LNCaP clone FGC (cell line): ENCODE measurements around the gene ADD3.

Source experiments
- DNase-seq: peaks from one replicate; pipeline ENCODE4 v3.0.0-alpha.2; 2011; ENCODE audit warnings: low read depth
- H3K4me3 ChIP-seq: 2 replicates; pipeline ENCODE4 v1.5.1; 2011; ENCODE audit warnings: mild to moderate bottlenecking, low read depth, low read length, control low read depth
- TF ChIP-seq, protein P1 (sequence below): IDR thresholded peaks from 2 replicates; pipeline ENCODE4 v1.5.1; 2012; ENCODE audit warnings: mild to moderate bottlenecking; ENCODE audit not compliant: control insufficient read depth, insufficient read depth; ENCODE audit errors: extremely low read depth

ADD3 gene

DNA sequence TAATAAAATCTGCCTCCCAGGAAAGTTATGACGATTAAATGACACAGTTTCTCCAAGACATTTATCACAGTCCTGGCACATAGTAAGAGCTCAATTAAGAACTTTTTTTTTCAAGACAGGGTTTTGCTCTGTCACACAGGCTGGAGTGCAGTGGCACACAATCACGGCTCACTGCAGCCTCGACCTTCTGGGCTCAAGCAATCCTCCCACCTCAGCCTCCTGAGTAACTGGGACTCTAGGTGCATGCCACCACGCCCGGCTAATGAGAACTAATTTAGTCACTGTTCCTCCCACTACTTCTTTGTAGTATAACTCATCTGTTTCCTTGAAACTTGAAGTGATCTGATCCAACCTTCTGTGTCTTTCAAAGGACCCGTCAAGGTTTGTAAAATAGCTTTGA, 157.5 kb downstream of the ADD3 start:
- H3K4me3 ChIP-seq, result no peak overlapping the region
- DNase-seq, result no peak
- TF ChIP-seq, protein P1, sequence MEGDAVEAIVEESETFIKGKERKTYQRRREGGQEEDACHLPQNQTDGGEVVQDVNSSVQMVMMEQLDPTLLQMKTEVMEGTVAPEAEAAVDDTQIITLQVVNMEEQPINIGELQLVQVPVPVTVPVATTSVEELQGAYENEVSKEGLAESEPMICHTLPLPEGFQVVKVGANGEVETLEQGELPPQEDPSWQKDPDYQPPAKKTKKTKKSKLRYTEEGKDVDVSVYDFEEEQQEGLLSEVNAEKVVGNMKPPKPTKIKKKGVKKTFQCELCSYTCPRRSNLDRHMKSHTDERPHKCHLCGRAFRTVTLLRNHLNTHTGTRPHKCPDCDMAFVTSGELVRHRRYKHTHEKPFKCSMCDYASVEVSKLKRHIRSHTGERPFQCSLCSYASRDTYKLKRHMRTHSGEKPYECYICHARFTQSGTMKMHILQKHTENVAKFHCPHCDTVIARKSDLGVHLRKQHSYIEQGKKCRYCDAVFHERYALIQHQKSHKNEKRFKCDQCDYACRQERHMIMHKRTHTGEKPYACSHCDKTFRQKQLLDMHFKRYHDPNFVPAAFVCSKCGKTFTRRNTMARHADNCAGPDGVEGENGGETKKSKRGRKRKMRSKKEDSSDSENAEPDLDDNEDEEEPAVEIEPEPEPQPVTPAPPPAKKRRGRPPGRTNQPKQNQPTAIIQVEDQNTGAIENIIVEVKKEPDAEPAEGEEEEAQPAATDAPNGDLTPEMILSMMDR, result no peak

DNA sequence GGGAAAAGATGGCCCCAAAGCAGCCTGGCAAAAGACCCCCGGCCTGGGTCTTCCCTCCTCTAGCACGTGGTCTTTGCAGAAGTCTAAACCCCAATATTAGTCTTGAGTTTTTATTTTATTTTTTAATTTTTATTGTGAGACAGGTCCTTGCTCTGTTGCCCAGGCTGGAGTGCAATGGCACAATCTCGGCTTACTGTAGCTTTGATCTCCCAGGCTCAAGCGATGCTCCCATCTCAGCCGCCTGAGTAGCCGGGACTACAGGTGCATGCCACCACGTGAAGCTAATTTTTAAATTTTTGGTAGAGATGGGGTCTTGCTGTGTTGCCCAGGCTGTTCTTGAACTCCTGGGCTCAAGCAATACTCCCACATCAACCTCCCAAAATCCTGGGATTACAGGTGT, 159.4 kb downstream of the ADD3 start:
- DNase-seq, result no peak
- no peak overlapping the region for H3K4me3 ChIP-seq
- TF ChIP-seq, protein P1, result no peak

DNA sequence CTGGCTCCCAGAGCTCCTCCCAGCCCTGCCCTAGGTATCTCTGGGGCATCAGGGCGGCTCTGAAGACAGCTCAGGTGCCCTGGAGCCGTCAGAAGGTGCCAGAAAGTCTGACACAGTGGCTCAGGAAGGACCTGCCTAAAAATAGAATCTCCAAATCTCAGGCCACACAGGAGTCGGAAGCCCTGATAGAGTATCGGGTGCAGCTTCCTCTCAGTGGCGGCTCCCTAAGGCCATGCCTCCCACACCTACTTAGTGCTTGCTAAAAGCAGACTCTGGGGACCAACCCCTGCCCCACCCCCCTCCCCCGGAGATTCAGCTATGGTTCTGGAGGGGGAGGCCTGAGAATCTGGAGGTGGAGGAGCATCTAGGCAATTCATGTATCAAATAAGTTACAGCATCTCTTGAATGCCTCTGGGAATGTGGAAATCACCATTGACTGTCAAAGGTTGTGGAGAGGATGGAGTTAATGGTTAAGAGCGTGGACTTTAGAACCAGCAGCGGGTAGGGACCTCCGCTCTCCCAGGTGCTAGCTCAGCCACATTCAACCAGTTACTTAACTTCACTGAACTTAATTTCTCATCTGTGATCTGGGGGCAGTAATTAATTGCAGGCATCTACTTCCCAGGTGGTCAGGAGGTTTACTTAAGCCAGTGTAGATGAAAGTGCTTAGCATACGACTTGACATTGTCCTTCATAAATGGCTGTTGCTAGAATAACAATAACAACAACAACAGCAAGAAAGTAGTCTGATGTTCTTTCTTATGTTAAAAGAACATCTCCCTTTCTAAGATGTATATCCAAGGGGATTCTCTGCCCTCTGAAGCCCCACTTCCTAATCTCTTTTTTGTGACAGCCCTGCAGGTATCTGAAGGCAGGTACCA, 161.1 kb downstream of the ADD3 start:
- TF ChIP-seq, protein P1, result no peak
- DNase-seq, result no peak
- no peak overlapping the region for H3K4me3 ChIP-seq

DNA sequence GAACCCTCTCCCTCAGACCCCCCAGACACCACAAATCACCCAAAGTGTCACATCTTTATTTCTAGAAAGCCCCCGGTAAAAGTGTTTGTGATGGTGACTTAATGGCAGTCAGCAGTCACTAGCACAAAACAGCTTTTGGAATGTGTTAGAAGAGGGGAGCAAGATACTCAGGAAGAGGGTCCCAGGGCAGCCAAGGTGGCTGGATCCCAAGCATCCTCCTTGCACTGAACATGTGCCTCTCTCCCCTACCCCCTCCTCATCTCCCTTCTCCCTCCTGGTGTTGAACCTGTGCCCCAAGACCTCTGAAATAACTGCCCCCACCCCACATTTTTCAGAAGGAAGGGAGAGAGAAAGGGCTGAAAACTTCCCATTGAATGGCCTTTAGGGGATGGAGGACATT, 161.8 kb downstream of the ADD3 start:
- TF ChIP-seq, protein P1, result no peak
- no peak for DNase-seq

DNA sequence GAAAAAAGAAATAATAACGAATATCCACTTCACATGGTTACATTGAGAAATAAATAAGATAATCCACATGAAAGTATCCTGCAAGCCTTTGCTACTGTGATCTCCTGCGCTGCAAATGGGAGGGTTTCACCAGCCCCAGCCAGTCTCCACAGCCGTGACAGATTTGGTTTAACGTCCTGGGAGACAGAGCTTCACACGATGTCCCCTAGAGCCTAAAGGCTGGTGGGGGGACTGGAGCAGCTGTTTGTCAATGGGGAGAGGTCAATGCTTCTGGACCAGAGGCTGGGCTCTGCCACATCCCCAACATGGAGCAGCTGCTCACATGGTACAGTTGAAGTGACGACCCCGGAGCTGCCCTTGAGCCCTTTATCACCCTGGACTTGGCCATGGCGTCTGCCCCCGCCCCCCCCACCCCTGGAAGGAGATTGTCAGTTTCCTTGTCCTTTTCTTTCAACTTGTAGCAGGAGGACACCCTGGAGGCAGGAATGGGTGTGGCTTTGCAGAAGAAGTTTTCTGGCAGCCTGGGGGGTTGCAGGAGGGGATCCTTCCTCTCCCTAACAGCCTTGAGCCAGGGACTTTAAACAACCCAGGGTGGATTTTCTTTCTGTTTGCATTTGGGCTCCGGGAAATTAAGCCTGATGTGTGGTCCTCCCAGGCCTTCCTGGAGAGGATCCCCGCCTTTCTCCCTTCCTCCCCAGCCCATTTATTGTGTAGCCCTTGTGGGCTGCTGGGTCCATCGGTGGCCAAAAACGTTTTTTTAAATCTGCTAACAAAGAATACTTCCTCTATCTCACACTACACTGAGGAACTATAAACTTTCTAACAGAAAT, 162.6 kb downstream of the ADD3 start:
- no peak overlapping the region for H3K4me3 ChIP-seq
- TF ChIP-seq, protein P1, result no peak
- no peak for DNase-seq

More for the DNA sequence above, 161.8 kb downstream of the ADD3 start:
- no peak overlapping the region for H3K4me3 ChIP-seq

DNA sequence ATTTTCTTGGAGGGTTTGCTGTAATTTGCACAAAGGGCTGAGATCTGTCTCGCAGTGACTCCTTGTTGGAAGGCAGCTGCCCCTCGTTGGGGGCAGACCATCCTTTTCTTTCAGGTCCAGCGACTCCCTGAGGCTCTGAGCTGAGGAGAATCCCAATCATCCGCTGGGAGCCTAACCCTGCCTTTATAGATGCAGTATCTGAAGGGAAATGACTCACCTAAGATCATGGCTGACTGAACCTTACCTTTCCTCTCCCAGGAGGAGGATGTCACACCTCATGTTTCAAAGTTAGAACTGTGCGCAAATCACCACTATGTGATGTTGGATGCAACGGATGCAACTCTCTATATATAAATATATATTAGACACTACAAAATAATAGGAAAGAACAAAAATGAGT, 163.2 kb downstream of the ADD3 start:
- TF ChIP-seq, protein P1, result no peak
- no peak overlapping the region for H3K4me3 ChIP-seq
- DNase-seq, result no peak

DNA sequence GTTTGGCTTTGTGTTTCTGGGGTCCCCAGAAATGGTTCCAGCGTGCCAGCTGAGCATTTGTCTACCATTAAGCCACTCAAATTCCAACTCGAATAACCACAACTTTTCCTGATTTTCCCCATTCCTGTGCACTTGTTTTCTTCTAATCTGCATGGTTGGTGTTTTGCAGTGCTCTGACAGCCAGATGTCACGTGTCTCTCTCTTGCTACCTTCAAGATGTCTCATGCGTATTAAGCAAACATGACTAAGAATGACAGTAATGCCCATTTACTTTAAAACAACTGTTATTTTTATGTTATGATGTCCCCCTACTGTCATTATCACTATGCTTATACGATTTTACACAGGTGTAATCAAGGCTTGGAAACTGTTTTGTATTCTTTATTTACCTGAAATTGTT, 164.4 kb downstream of the ADD3 start:
- TF ChIP-seq, protein P1, result no peak
- DNase-seq, result no peak

More for the DNA sequence above, 164.4 kb downstream of the ADD3 start:
- no peak overlapping the region for H3K4me3 ChIP-seq
